GM12872 (cell line): ENCODE data around the gene RXFP3.

Source experiments
- TF ChIP-seq, protein P1 (sequence below): IDR thresholded peaks from 3 replicates; pipeline ENCODE4 v1.5.1; 2011; ENCODE audit warnings: low read depth, mild to moderate bottlenecking, low read length, moderate library complexity; ENCODE audit not compliant: insufficient read depth

The RXFP3 gene

DNA sequence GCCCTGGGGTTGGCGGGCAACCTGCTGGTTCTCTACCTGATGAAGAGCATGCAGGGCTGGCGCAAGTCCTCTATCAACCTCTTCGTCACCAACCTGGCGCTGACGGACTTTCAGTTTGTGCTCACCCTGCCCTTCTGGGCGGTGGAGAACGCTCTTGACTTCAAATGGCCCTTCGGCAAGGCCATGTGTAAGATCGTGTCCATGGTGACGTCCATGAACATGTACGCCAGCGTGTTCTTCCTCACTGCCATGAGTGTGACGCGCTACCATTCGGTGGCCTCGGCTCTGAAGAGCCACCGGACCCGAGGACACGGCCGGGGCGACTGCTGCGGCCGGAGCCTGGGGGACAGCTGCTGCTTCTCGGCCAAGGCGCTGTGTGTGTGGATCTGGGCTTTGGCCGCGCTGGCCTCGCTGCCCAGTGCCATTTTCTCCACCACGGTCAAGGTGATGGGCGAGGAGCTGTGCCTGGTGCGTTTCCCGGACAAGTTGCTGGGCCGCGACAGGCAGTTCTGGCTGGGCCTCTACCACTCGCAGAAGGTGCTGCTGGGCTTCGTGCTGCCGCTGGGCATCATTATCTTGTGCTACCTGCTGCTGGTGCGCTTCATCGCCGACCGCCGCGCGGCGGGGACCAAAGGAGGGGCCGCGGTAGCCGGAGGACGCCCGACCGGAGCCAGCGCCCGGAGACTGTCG is 976 bp downstream of the RXFP3 start:
- TF ChIP-seq, protein P1, sequence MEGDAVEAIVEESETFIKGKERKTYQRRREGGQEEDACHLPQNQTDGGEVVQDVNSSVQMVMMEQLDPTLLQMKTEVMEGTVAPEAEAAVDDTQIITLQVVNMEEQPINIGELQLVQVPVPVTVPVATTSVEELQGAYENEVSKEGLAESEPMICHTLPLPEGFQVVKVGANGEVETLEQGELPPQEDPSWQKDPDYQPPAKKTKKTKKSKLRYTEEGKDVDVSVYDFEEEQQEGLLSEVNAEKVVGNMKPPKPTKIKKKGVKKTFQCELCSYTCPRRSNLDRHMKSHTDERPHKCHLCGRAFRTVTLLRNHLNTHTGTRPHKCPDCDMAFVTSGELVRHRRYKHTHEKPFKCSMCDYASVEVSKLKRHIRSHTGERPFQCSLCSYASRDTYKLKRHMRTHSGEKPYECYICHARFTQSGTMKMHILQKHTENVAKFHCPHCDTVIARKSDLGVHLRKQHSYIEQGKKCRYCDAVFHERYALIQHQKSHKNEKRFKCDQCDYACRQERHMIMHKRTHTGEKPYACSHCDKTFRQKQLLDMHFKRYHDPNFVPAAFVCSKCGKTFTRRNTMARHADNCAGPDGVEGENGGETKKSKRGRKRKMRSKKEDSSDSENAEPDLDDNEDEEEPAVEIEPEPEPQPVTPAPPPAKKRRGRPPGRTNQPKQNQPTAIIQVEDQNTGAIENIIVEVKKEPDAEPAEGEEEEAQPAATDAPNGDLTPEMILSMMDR = no peak

DNA sequence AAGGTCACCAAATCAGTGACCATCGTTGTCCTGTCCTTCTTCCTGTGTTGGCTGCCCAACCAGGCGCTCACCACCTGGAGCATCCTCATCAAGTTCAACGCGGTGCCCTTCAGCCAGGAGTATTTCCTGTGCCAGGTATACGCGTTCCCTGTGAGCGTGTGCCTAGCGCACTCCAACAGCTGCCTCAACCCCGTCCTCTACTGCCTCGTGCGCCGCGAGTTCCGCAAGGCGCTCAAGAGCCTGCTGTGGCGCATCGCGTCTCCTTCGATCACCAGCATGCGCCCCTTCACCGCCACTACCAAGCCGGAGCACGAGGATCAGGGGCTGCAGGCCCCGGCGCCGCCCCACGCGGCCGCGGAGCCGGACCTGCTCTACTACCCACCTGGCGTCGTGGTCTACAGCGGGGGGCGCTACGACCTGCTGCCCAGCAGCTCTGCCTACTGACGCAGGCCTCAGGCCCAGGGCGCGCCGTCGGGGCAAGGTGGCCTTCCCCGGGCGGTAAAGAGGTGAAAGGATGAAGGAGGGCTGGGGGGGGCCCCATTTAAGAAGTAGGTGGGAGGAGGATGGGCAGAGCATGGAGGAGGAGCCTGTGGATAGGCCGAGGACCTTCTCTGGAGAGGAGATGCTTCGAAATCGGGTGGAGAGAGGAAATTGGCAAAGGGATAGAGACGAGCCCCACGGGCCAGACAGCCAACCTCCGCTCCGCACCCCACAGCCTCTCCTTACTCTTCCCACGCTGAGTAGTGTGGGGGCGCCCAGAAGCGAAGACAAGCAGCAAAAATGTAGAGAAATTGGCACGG is 1.7 kb downstream of the RXFP3 start:
- TF ChIP-seq, protein P1 = no peak

DNA sequence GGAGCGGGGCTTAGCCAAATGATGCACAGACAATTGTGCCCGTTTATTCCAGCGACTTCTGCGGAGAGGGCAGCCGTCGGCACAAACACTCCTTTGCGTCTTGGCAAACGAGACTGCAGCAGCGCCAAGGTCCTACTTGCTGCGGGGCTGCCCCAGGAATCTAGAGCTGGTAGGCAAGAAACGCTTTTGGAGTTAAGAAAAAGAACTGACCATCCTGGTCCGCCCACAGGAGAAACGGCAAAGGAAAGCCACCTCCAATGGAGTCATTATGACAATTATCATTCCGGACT is 2.3 kb downstream of the RXFP3 start:
- TF ChIP-seq, protein P1 = no peak

DNA sequence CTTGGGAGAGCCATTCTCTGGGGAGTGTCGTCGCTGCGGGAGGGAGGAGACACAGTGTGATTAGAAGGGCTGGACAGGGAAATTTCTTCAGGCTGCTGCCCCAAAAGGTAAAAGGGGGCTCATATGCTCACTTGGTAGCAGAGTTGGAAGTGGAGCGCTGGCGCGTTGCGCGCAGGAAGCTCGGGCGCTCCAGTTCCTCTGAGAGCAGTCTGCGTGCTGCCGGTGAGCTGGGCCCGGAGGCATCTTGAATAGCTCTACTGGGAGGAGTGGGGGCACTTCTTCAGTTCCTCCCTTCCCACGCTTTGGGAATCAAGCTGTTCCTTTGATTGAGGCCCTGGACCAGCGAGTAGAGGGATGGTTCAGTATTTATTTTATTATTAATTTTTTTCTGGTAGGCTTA is 2.7 kb downstream of the RXFP3 start:
- TF ChIP-seq, protein P1 = no peak

DNA sequence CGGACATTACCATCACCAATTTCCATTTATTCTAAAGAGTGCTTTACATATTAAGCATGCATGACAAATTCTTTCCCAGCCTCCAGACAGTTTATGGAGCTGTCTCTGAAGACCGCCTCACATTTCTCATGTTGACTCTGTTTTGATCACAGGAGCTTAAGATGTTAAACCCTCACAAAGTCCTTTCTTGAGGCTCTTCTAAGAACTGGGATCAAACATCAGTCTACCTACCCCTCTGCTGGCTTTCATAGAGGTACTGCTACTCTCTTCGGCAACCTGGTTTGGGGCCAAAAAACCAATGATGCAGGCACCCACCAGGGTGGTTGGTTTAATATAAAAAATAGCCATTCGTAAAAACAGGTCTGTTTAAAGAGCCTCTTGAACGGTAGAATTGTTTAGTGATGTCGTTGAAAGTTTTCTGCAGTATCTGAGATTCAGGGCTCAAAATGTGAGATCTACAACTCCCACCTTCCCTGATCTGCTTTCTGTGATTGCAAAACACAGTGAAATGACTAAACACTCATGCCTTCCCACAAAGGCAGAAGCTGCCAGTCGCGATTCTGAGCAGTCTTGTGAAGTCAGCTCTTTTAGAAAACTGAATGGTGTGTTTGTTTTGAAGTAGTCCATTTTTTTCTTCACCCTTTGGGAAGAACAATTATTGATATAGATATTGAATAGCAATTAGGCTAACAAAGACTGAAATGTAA is 3.5 kb downstream of the RXFP3 start:
- TF ChIP-seq, protein P1 = no peak

DNA sequence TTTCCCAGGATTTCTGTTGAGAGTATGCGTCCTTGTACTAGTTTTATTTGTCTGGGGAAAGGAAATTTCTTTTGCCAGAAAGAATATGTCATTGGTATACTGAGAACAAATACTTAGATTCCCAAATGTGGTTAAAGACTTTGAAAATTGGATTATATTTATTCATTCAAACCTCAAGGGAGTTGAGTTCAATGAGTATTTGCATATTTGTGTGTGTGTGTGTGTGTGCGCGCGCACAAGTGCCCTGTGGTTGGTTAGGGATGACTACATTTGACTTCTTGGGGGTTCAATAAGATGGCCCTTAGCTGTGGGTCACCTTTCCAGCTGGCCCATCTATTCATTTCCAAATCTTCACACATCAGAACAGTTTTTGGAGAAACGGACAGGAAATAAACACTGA is 4.9 kb downstream of the RXFP3 start:
- TF ChIP-seq, protein P1 = no peak

DNA sequence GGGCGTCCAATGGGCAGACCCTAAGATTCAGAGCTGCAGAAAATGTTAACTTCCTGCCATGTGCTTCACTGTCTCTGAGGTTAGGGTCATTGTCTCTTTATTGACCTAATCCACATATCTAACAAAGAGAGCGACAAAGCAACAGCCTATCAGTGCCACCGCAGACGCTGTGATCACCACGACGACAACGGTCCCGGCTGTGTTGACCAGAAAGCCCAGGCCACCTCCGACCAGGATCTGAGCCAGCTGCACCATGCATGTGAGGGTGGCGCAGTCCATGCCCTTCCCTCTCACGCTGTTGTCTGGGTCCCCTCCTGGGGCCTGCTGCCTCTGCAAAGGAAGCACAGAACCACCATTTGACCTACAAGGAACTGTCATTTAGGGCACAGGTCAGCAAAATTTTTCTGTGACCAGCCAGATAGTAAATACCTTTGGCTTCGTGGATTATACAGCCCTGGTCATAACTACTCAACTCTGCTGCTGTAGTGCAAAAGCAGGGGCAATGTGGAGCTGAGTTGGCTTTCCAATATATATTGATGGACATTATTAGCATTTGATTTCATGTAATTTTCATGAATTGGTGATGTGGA is 8.5 kb downstream of the RXFP3 start:
- TF ChIP-seq, protein P1 = no peak
